ENCODE results near the gene GH2. TPM values are rescaled to one million over a fixed set of nuclear protein-coding genes. Genes with fewer than 3 reads are reported as not detected.
A peak's percentile ranks its signal among the peaks of the same experiment; 100 is the strongest.

Gene GH2
- total RNA-seq, 1 donor from 2014 or later = not detected

GRCh38 chr17:63854709-63855108, 27.0 kb downstream of the GH2 start:
- Mint-ChIP-seq H3K27ac (ENCODE audit: unreplicated experiment) (no peak overlapping the region), H3K4me3 (ENCODE audit: unreplicated experiment) (no peak overlapping the region), H3K27me3 (ENCODE audit: unreplicated experiment) (peaks cover 9% of the 10 kb centered on the region), H3K9me3 (ENCODE audit: unreplicated experiment) (peaks cover 2% of the 10 kb centered on the region), H3K36me3 (ENCODE audit: unreplicated experiment) (no peaks in the 10 kb centered on the region), H3K4me1 (ENCODE audit: low read depth, unreplicated experiment) (no peaks in the 10 kb centered on the region)
- no peak for DNase-seq
- TF ChIP-seq CTCF (IDR thresholded peaks at IDR 0.05; ENCODE audit: partially characterized antibody, unreplicated experiment) = no peak

GRCh38 chr17:63853260-63853659, 28.5 kb downstream of the GH2 start:
- Mint-ChIP-seq H3K9me3 (ENCODE audit: unreplicated experiment) (peaks cover 8% of the 10 kb centered on the region), H3K4me3 (ENCODE audit: unreplicated experiment) (no peak overlapping the region), H3K27me3 (ENCODE audit: unreplicated experiment) (peaks cover 13% of the 10 kb centered on the region), H3K27ac (ENCODE audit: unreplicated experiment) (no peak overlapping the region), H3K36me3 (ENCODE audit: unreplicated experiment) (peaks cover under 1% of the 10 kb centered on the region), H3K4me1 (ENCODE audit: low read depth, unreplicated experiment) (no peaks in the 10 kb centered on the region)
- no peak for DNase-seq
- TF ChIP-seq CTCF (IDR thresholded peaks at IDR 0.05; ENCODE audit: partially characterized antibody, unreplicated experiment) = no peak

GRCh38 chr17:63850401-63850800, 31.3 kb downstream of the GH2 start:
- peaks cover 7% of the 10 kb centered on the region for H3K36me3 Mint-ChIP-seq (ENCODE audit: unreplicated experiment)
- no peak overlapping the region for H3K27ac Mint-ChIP-seq (ENCODE audit: unreplicated experiment)
- DNase-seq = no peak
- H3K9me3 Mint-ChIP-seq (ENCODE audit: unreplicated experiment) = peaks cover 6% of the 10 kb centered on the region
- H3K4me3 Mint-ChIP-seq (ENCODE audit: unreplicated experiment) = no peak overlapping the region
- no peak for TF ChIP-seq CTCF (IDR thresholded peaks at IDR 0.05; ENCODE audit: partially characterized antibody, unreplicated experiment)
- H3K27me3 Mint-ChIP-seq (ENCODE audit: unreplicated experiment) = peaks cover 15% of the 10 kb centered on the region
- H3K4me1 Mint-ChIP-seq (ENCODE audit: low read depth, unreplicated experiment) = no peaks in the 10 kb centered on the region

GRCh38 chr17:63848834-63849689, 32.7 kb downstream of the GH2 start:
- peaks cover 7% of the 10 kb centered on the region for H3K36me3 Mint-ChIP-seq (ENCODE audit: unreplicated experiment)
- H3K9me3 Mint-ChIP-seq (ENCODE audit: unreplicated experiment) = peaks cover 8% of the 10 kb centered on the region
- H3K4me3 Mint-ChIP-seq (ENCODE audit: unreplicated experiment) = peak overlapping the region; percentile 88
- peak; percentile 63 for TF ChIP-seq CTCF (IDR thresholded peaks at IDR 0.05; ENCODE audit: partially characterized antibody, unreplicated experiment)
- no peaks in the 10 kb centered on the region for H3K4me1 Mint-ChIP-seq (ENCODE audit: low read depth, unreplicated experiment)
- H3K27ac Mint-ChIP-seq (ENCODE audit: unreplicated experiment) = peak overlapping the region; percentile 90
- DNase-seq = peak; percentile 93
- peaks cover 15% of the 10 kb centered on the region for H3K27me3 Mint-ChIP-seq (ENCODE audit: unreplicated experiment)

GRCh38 chr17:63847525-63848249, 34.1 kb downstream of the GH2 start:
- H3K4me1 Mint-ChIP-seq (ENCODE audit: low read depth, unreplicated experiment) = no peaks in the 10 kb centered on the region
- peaks cover 17% of the 10 kb centered on the region for H3K27me3 Mint-ChIP-seq (ENCODE audit: unreplicated experiment)
- no peak for DNase-seq
- no peak for TF ChIP-seq CTCF (IDR thresholded peaks at IDR 0.05; ENCODE audit: partially characterized antibody, unreplicated experiment)
- H3K4me3 Mint-ChIP-seq (ENCODE audit: unreplicated experiment) = peak overlapping the region; percentile 67
- no peak overlapping the region for H3K27ac Mint-ChIP-seq (ENCODE audit: unreplicated experiment)
- peaks cover 15% of the 10 kb centered on the region for H3K9me3 Mint-ChIP-seq (ENCODE audit: unreplicated experiment)
- H3K36me3 Mint-ChIP-seq (ENCODE audit: unreplicated experiment) = peaks cover 7% of the 10 kb centered on the region
